ENCODE measurements around the gene MARVELD3.
"Not testable (repeated sequence)": the region's sequence is repeated elsewhere in the genome, so short reads cannot be mapped to it uniquely, and the experiment has no call there.

MARVELD3 gene

GRCh38 chr16:71671165-71671564, 45.2 kb downstream of the MARVELD3 start:
- DNase-seq, result no peak

DNA sequence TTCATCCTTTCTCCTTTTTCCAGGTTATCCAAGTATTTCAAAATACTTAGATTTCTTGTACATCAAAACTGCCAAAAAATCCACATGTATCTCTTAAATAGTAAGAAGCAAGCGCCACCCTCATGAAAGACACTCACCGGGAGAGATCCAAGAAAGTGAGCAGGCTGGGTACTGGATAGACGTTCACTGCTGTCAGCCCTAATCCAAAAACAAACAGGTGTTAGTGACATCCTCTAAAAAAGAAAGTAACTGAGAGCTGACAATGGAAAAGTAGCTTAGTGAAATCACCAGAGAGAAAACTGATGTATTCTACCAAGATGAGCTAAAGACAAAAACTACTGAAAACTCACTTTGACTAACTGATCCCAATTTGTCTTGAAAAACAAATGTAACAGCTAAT, 46.1 kb downstream of the MARVELD3 start:
- DNase-seq, result no peak

DNA sequence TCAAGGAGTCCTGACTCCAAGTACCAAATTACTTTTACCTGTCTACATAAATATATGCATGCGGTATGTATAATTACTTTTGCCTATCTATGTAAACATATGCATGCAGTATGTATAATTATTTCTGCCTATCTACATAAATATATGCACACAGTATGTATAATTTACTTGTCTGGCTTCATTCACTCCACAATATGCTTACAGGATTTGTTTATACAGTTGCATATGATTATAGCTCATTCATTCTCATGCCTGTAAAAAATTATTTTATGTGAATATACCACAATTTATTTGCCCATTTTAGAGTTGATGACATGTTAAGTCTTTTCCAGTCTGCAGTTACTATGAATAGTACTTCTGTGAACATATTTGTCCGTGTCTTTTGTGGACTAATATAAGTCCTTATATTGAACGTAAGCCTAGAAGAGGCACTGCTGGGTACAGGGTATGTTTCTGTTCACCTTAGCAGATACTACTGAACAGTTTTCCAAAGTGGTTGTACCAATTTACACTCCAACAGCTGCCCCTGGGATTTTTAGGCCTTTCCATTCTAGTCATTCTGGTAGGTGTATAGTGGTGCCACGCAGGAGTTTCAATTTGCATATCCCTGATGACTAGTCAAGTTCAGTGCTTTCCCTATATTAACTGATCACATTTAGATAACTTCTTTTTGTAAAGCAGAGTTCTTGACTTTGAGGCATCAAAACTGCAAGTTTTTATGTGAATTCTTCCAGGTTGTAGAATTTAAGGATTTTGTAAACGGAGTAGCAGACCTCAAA, 47.0 kb downstream of the MARVELD3 start:
- DNase-seq, result no peak

GRCh38 chr16:71673582-71673973, 47.6 kb downstream of the MARVELD3 start:
- DNase-seq, result no peak

GRCh38 chr16:71674229-71674628, 48.2 kb downstream of the MARVELD3 start:
- DNase-seq, result no peak

- DNase-seq, result no peak
These were observed 49.4 kb downstream of the MARVELD3 start for GRCh38 chr16:71675380-71675779.

GRCh38 chr16:71676236-71676635, 50.3 kb downstream of the MARVELD3 start:
- DNase-seq, result no peak

DNA sequence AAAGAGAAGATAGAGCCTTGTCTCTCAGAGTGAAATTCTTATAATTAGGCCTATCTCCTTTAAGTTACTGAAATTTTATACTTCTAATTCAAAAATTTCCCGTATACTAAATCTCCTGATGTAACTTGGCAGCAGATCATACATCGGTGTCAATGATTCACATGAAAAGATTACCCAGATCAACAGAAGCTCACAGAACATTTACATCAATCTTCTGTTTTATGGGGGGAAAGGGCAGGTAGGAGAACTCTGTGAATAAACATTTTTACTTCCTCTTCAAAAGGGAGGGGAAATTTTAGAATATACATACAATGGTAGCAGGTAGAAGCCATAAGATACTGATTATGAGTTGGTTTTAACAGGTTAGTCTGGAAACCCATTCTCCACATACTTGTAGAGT, 55.4 kb downstream of the MARVELD3 start:
- no peak for DNase-seq

DNA sequence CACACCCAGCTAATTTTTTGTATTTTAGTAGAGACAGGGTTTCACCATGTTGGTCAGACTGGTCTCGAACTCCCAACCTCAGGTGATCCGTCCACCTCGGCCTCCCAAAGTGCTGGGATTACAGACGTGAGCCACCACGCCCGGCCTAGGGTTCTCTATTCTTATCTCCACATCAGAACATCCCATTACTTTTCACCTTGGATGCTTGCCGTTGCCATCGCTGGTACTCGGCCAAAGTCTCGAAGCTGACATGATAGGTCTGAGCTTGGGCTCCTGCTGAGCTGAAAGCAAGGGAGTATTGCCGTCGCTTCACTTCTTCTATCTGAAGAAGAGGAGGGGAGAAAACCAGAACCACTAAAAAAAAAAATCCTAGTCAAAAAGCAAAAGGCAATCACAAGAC, 58.3 kb downstream of the MARVELD3 start:
- DNase-seq, result not testable (repeated sequence)
